ENCODE measurements around the gene TRIO.

DNA sequence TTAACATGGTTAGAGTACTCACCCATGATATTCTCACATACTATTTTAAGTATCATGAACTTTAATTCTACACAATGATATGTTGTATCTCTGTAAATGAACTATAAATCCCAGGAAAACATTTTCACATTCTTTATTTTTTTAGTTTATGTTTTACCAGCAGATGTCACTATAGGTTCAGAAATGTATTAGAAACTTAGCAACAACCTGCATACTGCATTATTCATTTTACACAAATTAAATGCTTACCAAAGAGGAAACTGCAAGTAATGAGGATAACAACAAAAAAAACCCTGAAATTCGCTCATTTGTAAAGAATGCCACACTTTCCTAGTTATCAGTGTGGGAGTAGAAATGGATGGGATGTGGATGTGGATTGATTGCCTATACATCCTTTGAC, 221.0 kb downstream of the TRIO start:
- TF ChIP-seq, protein P1, sequence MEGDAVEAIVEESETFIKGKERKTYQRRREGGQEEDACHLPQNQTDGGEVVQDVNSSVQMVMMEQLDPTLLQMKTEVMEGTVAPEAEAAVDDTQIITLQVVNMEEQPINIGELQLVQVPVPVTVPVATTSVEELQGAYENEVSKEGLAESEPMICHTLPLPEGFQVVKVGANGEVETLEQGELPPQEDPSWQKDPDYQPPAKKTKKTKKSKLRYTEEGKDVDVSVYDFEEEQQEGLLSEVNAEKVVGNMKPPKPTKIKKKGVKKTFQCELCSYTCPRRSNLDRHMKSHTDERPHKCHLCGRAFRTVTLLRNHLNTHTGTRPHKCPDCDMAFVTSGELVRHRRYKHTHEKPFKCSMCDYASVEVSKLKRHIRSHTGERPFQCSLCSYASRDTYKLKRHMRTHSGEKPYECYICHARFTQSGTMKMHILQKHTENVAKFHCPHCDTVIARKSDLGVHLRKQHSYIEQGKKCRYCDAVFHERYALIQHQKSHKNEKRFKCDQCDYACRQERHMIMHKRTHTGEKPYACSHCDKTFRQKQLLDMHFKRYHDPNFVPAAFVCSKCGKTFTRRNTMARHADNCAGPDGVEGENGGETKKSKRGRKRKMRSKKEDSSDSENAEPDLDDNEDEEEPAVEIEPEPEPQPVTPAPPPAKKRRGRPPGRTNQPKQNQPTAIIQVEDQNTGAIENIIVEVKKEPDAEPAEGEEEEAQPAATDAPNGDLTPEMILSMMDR (IDR thresholded peaks at IDR 0.05; ENCODE audit: borderline replicate concordance, extremely low read depth, low read length, poor library complexity, severe bottlenecking), result peak; percentile 37
- no peak for TF ChIP-seq EZH2 (IDR thresholded peaks at IDR 0.05; ENCODE audit: borderline replicate concordance, low read depth, low read length, severe bottlenecking)
